ENCODE measurements around the gene GLIPR2.

- TF ChIP-seq GATA3 (IDR thresholded peaks at IDR 0.05; ENCODE audit: low read depth, low read length) (no peak), GATA2 (IDR thresholded peaks at IDR 0.05; ENCODE audit: low read depth, low read length) (no peak)
Observed at GRCh38 chr9:36153746-36154145, 17.2 kb downstream of the GLIPR2 start.
